Sigmoid colon (tissue), 4 donors: ENCODE results near the gene IGFBP7.

Experiments used
- POLR2A ChIP-seq, 2 donors: fragments of 450-650 bp; IDR thresholded peaks; one replicate each; pipeline ENCODE4 v1.6.1; 2016; ENCODE audit warnings: antibody characterized with exemption in 2 of 2, mild to moderate bottlenecking in 2 of 2, moderate library complexity in 2 of 2
- POLR2AphosphoS5 ChIP-seq, 4 donors: sonication (generic); formaldehyde crosslinking; IDR thresholded peaks; one replicate each; pipeline ENCODE4 v1.6.1; 2017; ENCODE audit warnings: antibody characterized with exemption in 4 of 4
- TF ChIP-seq, protein P1 (sequence below), 4 experiments: fragments of 450-650 bp in 3 of 4; fragments of 200-600 bp in 1 of 4; IDR thresholded peaks; one replicate each; pipeline ENCODE4 v1.5.1; 2016 to 2019; ENCODE audit warnings: antibody characterized with exemption in 4 of 4, mild to moderate bottlenecking in 3 of 4, moderate library complexity in 2 of 4

DNA sequence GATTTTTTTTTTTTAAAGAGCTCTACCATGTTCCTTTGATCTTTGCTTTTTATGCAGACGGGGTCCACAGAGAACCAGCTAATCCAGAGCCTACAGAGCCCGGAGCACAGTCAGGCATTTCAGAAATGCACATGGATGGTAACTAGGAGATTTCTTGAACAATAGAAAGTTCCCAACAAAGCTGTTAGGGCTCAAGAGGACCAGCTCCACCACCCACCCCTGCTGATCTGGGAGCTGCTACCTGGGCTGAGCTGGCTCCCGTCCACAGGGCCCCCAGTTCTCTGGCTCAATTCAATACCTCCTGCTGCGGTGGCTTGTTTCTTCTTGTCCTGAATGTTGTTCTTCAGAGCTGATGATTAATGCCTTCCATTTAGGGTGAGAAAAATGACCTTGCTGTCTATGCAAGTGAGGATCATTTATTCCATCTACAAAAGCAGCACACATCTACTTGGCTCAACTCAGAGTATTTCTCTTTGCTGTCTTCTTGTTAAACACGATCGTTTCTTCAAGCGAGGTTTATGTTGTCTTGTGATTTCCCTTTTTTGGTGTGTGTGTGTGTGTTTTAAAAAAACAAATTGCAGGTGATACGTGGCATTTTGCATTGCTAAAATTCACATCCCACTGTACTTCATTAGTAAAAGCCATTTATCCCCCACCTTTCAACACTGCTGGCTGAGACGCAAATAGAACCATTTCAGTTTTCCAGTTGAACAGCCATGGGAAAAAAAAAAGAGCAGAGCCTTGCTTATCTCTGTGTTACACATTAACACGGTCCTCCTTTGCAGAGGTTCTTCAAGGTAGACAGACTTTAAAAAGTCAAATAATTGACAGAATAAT lies 31.3 kb downstream of the IGFBP7 start:
- TF ChIP-seq, protein P1, sequence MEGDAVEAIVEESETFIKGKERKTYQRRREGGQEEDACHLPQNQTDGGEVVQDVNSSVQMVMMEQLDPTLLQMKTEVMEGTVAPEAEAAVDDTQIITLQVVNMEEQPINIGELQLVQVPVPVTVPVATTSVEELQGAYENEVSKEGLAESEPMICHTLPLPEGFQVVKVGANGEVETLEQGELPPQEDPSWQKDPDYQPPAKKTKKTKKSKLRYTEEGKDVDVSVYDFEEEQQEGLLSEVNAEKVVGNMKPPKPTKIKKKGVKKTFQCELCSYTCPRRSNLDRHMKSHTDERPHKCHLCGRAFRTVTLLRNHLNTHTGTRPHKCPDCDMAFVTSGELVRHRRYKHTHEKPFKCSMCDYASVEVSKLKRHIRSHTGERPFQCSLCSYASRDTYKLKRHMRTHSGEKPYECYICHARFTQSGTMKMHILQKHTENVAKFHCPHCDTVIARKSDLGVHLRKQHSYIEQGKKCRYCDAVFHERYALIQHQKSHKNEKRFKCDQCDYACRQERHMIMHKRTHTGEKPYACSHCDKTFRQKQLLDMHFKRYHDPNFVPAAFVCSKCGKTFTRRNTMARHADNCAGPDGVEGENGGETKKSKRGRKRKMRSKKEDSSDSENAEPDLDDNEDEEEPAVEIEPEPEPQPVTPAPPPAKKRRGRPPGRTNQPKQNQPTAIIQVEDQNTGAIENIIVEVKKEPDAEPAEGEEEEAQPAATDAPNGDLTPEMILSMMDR (IDR thresholded peaks at IDR 0.05), result no peak
- no peak for TF ChIP-seq POLR2A (IDR thresholded peaks at IDR 0.05)
- peak in 3 of 4 donors; percentile 30 to 33 (median 31) for TF ChIP-seq POLR2AphosphoS5 (IDR thresholded peaks at IDR 0.05)
